ENCODE data around the gene TRAPPC10.

The TRAPPC10 gene

GRCh38 chr21:43974791-43975468, 37.2 kb upstream of the TRAPPC10 start:
- H3K27me3 ChIP-seq (ENCODE audit: insufficient read depth, low read length) = no peaks in the 10 kb centered on the region
- H4K12ac ChIP-seq (ENCODE audit: low read depth, low read length) = no peak overlapping the region
- peaks cover 2% of the 10 kb centered on the region for H3K9me3 ChIP-seq (ENCODE audit: insufficient read depth, low read depth, low read length)
- H3K18ac ChIP-seq (ENCODE audit: low read length) = no peak overlapping the region
- no peak overlapping the region for H3K4ac ChIP-seq (ENCODE audit: low read depth, low read length)
- WGBS (ENCODE audit: extremely low coverage, insufficient coverage, insufficient read length) = no CpG with 5 or more reads among the region's 16 CpGs
- no peak overlapping the region for H2AFZ ChIP-seq (ENCODE audit: insufficient read depth, low read length, poor library complexity)
- no peak for DNase-seq
- H3K4me2 ChIP-seq (ENCODE audit: low read length) = no peak overlapping the region
- H3K36me3 ChIP-seq (ENCODE audit: control insufficient read depth in 1 of 2, insufficient read depth in 2 of 2, low read length in 2 of 2) = no peaks in the 10 kb centered on the region
- peak overlapping the region; percentile 52 for H3K23ac ChIP-seq (ENCODE audit: low read length)
- H2AK5ac ChIP-seq (ENCODE audit: low read length) = no peak overlapping the region
- H3K14ac ChIP-seq (ENCODE audit: low read length) = no peak overlapping the region
- H3K79me2 ChIP-seq (ENCODE audit: control insufficient read depth, insufficient read depth, low read length, poor library complexity) = no peaks in the 10 kb centered on the region
- H3K9ac ChIP-seq (ENCODE audit: low read length) = no peak overlapping the region
- H2BK120ac ChIP-seq (ENCODE audit: insufficient read depth, low read length, poor library complexity) = no peak overlapping the region
- no peaks in the 10 kb centered on the region for H3K4me1 ChIP-seq (ENCODE audit: control insufficient read depth in 1 of 2, insufficient read depth in 2 of 2, low read length in 2 of 2)
- no peak overlapping the region for H4K8ac ChIP-seq (ENCODE audit: low read depth, low read length)
- no peaks in the 10 kb centered on the region for H3K79me1 ChIP-seq (ENCODE audit: low read length)
- H4K91ac ChIP-seq (ENCODE audit: low read depth, low read length) = no peak overlapping the region
- peak overlapping the region; percentile 22 for H3K4me3 ChIP-seq (ENCODE audit: low read depth, low read length)
- H2BK5ac ChIP-seq (ENCODE audit: low read depth, low read length, poor library complexity) = no peak overlapping the region
- no peak overlapping the region for H2BK12ac ChIP-seq (ENCODE audit: low read length)
- no peak overlapping the region for H3K27ac ChIP-seq (ENCODE audit: low read depth, low read length)

GRCh38 chr21:43975469-43976098, 36.5 kb upstream of the TRAPPC10 start:
- H3K4me2 ChIP-seq (ENCODE audit: low read length) = peak overlapping the region; percentile 45
- no peak overlapping the region for H2BK12ac ChIP-seq (ENCODE audit: low read length)
- H3K4me1 ChIP-seq (ENCODE audit: control insufficient read depth in 1 of 2, insufficient read depth in 2 of 2, low read length in 2 of 2) = no peaks in the 10 kb centered on the region
- H4K8ac ChIP-seq (ENCODE audit: low read depth, low read length) = no peak overlapping the region
- H3K27ac ChIP-seq (ENCODE audit: low read depth, low read length) = no peak overlapping the region
- H2BK120ac ChIP-seq (ENCODE audit: insufficient read depth, low read length, poor library complexity) = no peak overlapping the region
- H3K4ac ChIP-seq (ENCODE audit: low read depth, low read length) = no peak overlapping the region
- peak; percentile 57 to 83 for DNase-seq
- H3K23ac ChIP-seq (ENCODE audit: low read length) = no peak overlapping the region
- H2AFZ ChIP-seq (ENCODE audit: insufficient read depth, low read length, poor library complexity) = no peak overlapping the region
- no peak overlapping the region for H3K14ac ChIP-seq (ENCODE audit: low read length)
- H3K79me2 ChIP-seq (ENCODE audit: control insufficient read depth, insufficient read depth, low read length, poor library complexity) = no peaks in the 10 kb centered on the region
- no peak overlapping the region for H2BK5ac ChIP-seq (ENCODE audit: low read depth, low read length, poor library complexity)
- H3K4me3 ChIP-seq (ENCODE audit: low read depth, low read length) = no peak overlapping the region
- peaks cover 2% of the 10 kb centered on the region for H3K9me3 ChIP-seq (ENCODE audit: insufficient read depth, low read depth, low read length)
- no peaks in the 10 kb centered on the region for H3K79me1 ChIP-seq (ENCODE audit: low read length)
- H3K18ac ChIP-seq (ENCODE audit: low read length) = no peak overlapping the region
- no peak overlapping the region for H2AK5ac ChIP-seq (ENCODE audit: low read length)
- H3K27me3 ChIP-seq (ENCODE audit: insufficient read depth, low read length) = no peaks in the 10 kb centered on the region
- H3K36me3 ChIP-seq (ENCODE audit: control insufficient read depth in 1 of 2, insufficient read depth in 2 of 2, low read length in 2 of 2) = no peaks in the 10 kb centered on the region
- no peak overlapping the region for H4K91ac ChIP-seq (ENCODE audit: low read depth, low read length)
- H3K9ac ChIP-seq (ENCODE audit: low read length) = no peak overlapping the region
- WGBS (ENCODE audit: extremely low coverage, insufficient coverage, insufficient read length) = no CpG with 5 or more reads among the region's 24 CpGs
- H4K12ac ChIP-seq (ENCODE audit: low read depth, low read length) = no peak overlapping the region

GRCh38 chr21:43976661-43977060, 35.4 kb upstream of the TRAPPC10 start:
- Histone ChIP-seq H3K79me2 (ENCODE audit: control insufficient read depth, insufficient read depth, low read length, poor library complexity) (no peaks in the 10 kb centered on the region), H2AK5ac (ENCODE audit: low read length) (no peak overlapping the region), H2BK12ac (ENCODE audit: low read length) (no peak overlapping the region), H3K79me1 (ENCODE audit: low read length) (no peaks in the 10 kb centered on the region), H3K4me2 (ENCODE audit: low read length) (no peak overlapping the region), H3K27ac (ENCODE audit: low read depth, low read length) (no peak overlapping the region), H3K9me3 (ENCODE audit: insufficient read depth, low read depth, low read length) (peaks cover 2% of the 10 kb centered on the region), H4K8ac (ENCODE audit: low read depth, low read length) (no peak overlapping the region), H4K12ac (ENCODE audit: low read depth, low read length) (no peak overlapping the region), H3K36me3 (ENCODE audit: control insufficient read depth in 1 of 2, insufficient read depth in 2 of 2, low read length in 2 of 2) (no peaks in the 10 kb centered on the region), H3K14ac (ENCODE audit: low read length) (no peak overlapping the region), H3K4me3 (ENCODE audit: low read depth, low read length) (no peak overlapping the region), H4K91ac (ENCODE audit: low read depth, low read length) (no peak overlapping the region), H2AFZ (ENCODE audit: insufficient read depth, low read length, poor library complexity) (no peak overlapping the region), H3K4me1 (ENCODE audit: control insufficient read depth in 1 of 2, insufficient read depth in 2 of 2, low read length in 2 of 2) (no peaks in the 10 kb centered on the region), H3K18ac (ENCODE audit: low read length) (no peak overlapping the region), H3K27me3 (ENCODE audit: insufficient read depth, low read length) (no peaks in the 10 kb centered on the region), H3K9ac (ENCODE audit: low read length) (no peak overlapping the region), H3K23ac (ENCODE audit: low read length) (no peak overlapping the region), H3K4ac (ENCODE audit: low read depth, low read length) (no peak overlapping the region), H2BK120ac (ENCODE audit: insufficient read depth, low read length, poor library complexity) (no peak overlapping the region), H2BK5ac (ENCODE audit: low read depth, low read length, poor library complexity) (no peak overlapping the region)
- WGBS (ENCODE audit: extremely low coverage, insufficient coverage, insufficient read length) = no CpG with 5 or more reads among the region's 9 CpGs
- DNase-seq = no peak

GRCh38 chr21:43978060-43978459, 34.0 kb upstream of the TRAPPC10 start:
- Histone ChIP-seq H4K8ac (ENCODE audit: low read depth, low read length) (no peak overlapping the region), H3K4me1 (ENCODE audit: control insufficient read depth in 1 of 2, insufficient read depth in 2 of 2, low read length in 2 of 2) (no peaks in the 10 kb centered on the region), H3K27me3 (ENCODE audit: insufficient read depth, low read length) (no peaks in the 10 kb centered on the region), H3K27ac (ENCODE audit: low read depth, low read length) (no peak overlapping the region), H2BK5ac (ENCODE audit: low read depth, low read length, poor library complexity) (no peak overlapping the region), H3K79me1 (ENCODE audit: low read length) (no peaks in the 10 kb centered on the region), H2BK120ac (ENCODE audit: insufficient read depth, low read length, poor library complexity) (no peak overlapping the region), H4K91ac (ENCODE audit: low read depth, low read length) (no peak overlapping the region), H3K9me3 (ENCODE audit: insufficient read depth, low read depth, low read length) (peaks cover 2% of the 10 kb centered on the region), H2BK12ac (ENCODE audit: low read length) (no peak overlapping the region), H4K12ac (ENCODE audit: low read depth, low read length) (no peak overlapping the region), H3K36me3 (ENCODE audit: control insufficient read depth in 1 of 2, insufficient read depth in 2 of 2, low read length in 2 of 2) (no peaks in the 10 kb centered on the region), H3K9ac (ENCODE audit: low read length) (no peak overlapping the region), H2AFZ (ENCODE audit: insufficient read depth, low read length, poor library complexity) (no peak overlapping the region), H3K4me3 (ENCODE audit: low read depth, low read length) (no peak overlapping the region), H3K23ac (ENCODE audit: low read length) (no peak overlapping the region), H3K18ac (ENCODE audit: low read length) (no peak overlapping the region), H3K14ac (ENCODE audit: low read length) (no peak overlapping the region), H3K79me2 (ENCODE audit: control insufficient read depth, insufficient read depth, low read length, poor library complexity) (no peaks in the 10 kb centered on the region), H2AK5ac (ENCODE audit: low read length) (no peak overlapping the region), H3K4ac (ENCODE audit: low read depth, low read length) (no peak overlapping the region), H3K4me2 (ENCODE audit: low read length) (no peak overlapping the region)
- no peak for DNase-seq
- no CpG with 5 or more reads among the region's 10 CpGs for WGBS (ENCODE audit: extremely low coverage, insufficient coverage, insufficient read length)

Data from trophoblast cell (in vitro differentiated cells and primary cell).